Cardiac fibroblast (primary cell): ENCODE data around the gene HDAC10.

ENCODE experiments used
- DNase-seq, 2 donors: peaks; one replicate each; pipeline versions ENCODE4 v3.0.0 to v3.0.0-alpha.2; 2010; ENCODE audit warnings: low read depth in 2 of 2
- H3K4me3 ChIP-seq, 2 donors: replicated peaks in 1 of 2; 1 replicate in 1 of 2; 2 replicates in 1 of 2; pipeline ENCODE4 v1.5.1; 2011; ENCODE audit warnings: low read depth in 2 of 2, low read length in 2 of 2, mild to moderate bottlenecking in 2 of 2, moderate library complexity in 1 of 2
- TF ChIP-seq, protein P1 (sequence below): IDR thresholded peaks from one replicate; pipeline ENCODE4 v1.5.1; 2011; ENCODE audit warnings: low read depth, mild to moderate bottlenecking, low read length, inconsistent platforms

HDAC10 gene

DNA sequence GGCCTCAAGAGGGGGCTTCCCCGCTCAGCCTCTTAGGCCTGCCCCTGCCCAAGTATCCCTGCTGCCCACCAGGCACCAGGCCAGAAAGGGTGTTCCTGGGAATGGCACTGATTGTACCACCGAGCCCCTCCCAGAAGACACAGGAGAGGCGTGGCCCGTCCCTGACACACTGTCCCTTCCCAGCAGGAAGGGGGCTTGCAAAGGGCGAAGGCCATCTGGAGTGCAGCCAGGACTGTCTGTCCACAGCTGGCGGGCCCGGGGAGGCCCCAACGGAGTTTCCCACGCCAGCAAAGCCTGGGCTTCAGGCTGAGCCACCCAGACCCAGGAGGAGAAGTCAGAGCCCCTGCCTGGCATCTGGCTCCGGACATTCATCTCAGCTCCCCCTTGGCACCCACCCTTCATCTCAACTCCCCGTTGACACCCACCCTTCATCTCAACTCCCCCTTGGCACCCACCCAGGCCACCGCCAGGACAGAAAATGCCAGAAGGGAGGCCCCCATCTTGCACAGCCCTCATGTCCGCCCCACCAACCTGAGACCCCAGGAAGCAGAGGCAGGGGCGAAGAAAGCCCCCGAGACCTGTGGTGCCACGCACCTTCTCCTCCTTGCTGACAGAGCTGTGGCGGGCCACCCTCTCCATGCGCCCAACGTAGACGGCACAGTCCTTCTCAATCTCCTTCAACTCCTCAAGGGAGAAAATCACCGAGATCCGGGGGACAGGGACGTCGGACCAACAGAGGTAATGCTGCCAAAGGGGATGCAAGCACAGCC lies 25.7 kb downstream of the HDAC10 start:
- TF ChIP-seq, protein P1, sequence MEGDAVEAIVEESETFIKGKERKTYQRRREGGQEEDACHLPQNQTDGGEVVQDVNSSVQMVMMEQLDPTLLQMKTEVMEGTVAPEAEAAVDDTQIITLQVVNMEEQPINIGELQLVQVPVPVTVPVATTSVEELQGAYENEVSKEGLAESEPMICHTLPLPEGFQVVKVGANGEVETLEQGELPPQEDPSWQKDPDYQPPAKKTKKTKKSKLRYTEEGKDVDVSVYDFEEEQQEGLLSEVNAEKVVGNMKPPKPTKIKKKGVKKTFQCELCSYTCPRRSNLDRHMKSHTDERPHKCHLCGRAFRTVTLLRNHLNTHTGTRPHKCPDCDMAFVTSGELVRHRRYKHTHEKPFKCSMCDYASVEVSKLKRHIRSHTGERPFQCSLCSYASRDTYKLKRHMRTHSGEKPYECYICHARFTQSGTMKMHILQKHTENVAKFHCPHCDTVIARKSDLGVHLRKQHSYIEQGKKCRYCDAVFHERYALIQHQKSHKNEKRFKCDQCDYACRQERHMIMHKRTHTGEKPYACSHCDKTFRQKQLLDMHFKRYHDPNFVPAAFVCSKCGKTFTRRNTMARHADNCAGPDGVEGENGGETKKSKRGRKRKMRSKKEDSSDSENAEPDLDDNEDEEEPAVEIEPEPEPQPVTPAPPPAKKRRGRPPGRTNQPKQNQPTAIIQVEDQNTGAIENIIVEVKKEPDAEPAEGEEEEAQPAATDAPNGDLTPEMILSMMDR, result no peak
- H3K4me3 ChIP-seq, result no peak overlapping the region
- no peak for DNase-seq

DNA sequence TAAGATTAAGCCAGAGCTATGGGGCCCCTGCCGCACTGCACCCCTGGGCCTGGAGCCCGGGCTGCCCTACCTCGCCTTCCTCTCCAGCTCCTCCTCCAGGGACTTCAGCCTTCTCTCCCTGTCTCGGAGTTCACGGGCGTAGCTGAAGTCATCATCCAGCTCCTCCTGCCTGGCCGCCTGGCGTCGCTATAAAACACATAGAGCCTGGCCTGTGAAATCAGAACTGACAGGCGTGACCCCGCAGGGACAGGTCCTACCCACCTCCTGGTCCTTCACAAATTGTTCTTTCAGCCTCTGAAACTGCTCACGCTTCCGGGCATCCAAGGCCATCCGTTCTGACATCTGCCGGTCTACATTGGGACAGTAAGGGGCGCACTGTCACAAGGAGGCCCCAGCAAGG lies 27.0 kb downstream of the HDAC10 start:
- H3K4me3 ChIP-seq, result no peak overlapping the region
- TF ChIP-seq, protein P1, result no peak
- DNase-seq, result no peak

DNA sequence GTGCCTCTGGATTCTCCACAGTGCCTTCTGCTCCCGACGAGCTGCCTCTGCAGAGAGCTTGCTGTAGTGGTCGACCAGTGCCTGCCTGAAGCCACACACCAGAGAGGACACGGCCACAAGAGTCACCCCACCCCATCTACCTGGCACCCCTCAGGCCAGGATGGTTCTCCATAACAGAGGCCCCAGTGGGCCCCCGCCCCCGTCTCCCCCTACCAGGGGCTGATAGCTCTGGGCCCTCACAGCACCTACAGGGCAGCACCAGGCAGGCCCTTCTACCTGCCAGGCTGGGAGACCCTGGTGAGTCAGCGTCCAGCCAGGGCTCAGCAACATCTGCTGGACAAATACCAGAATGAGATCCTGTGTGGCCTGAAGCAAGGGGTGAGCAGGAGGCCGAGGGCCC lies 28.6 kb downstream of the HDAC10 start:
- H3K4me3 ChIP-seq, result no peak overlapping the region
- DNase-seq, result no peak
- TF ChIP-seq, protein P1, result no peak

DNA sequence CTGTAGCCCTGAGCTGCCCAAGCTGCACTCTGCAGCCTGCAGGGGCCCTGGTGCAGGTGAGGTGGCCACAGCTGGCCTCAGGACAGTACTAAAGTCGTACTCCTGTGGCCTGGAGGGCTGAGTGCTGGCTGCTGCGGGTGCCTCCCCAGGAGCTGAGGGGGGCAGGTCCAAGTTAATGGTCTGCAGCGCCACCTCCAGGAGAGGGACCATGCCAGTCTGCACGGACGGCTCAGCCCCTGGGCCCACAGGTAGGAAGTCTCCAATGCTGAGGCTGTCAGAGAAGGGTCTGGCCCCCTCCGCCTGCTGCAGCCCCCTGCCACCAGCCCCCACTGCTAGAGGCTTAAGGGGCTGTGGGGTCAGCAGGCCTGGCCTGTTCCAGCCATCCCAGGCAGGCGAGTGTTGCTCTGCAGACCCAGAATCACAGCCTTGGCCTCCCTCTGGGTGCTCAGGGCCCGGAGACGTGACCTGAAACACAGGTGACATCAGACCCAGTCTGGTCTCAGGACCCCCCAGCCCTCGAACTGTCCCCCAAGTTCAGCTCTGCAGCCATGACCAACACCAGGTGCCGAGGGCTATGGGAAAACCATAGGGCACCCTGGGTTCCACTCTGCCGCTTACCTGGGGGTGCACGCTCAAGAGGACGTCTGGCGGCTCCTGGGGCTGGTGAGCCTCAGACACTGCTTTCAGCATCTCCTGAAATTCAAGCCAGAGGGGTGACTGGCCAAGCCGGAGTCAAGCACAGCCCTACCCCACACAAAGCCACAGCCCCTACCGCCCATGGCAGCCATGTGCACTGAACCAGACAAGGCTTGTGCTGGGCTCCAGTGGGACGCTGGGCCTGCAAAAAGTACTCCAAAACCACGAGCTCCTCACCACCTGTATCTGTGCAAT lies 29.4 kb downstream of the HDAC10 start:
- no peak for DNase-seq
- TF ChIP-seq, protein P1, result no peak
- no peak overlapping the region for H3K4me3 ChIP-seq

DNA sequence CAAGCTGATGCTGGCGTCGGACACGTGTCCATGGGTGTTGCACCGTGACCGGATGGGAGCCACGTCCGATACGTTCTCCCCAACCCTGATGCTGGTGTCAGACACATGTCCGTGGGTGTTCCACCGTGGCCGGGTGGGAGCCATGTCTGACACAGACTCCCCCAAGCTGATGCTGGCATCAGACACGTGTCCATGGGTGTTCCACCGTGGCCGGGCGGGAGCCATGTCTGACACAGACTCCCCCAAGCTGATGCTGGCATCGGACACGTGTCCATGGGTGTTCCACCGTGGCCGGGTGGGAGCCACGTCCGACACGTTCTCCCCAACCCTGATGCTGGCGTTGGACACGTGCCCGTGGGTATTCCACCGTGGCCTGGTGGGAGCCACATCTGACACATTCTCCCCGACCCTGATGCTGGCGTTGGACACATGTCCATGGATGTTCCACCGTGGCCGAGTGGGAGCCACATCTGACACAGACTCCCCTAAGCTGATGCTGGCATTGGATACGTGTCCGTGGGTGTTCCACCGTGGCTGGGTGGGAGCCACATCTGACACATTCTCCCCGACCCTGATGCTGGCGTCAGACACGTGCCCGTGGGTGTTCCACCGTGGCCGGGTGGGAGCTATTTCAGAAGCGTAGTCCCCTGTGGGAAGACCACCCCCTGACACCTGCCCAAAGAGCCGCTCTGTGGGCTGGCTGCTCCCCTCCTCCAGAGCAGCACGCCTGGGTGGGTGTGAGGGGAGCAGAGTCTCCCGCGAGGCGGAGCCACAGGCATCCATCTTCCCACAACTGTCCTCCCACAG lies 30.3 kb downstream of the HDAC10 start:
- DNase-seq, result no peak
- H3K4me3 ChIP-seq, result no peak overlapping the region
- TF ChIP-seq, protein P1, result no peak

DNA sequence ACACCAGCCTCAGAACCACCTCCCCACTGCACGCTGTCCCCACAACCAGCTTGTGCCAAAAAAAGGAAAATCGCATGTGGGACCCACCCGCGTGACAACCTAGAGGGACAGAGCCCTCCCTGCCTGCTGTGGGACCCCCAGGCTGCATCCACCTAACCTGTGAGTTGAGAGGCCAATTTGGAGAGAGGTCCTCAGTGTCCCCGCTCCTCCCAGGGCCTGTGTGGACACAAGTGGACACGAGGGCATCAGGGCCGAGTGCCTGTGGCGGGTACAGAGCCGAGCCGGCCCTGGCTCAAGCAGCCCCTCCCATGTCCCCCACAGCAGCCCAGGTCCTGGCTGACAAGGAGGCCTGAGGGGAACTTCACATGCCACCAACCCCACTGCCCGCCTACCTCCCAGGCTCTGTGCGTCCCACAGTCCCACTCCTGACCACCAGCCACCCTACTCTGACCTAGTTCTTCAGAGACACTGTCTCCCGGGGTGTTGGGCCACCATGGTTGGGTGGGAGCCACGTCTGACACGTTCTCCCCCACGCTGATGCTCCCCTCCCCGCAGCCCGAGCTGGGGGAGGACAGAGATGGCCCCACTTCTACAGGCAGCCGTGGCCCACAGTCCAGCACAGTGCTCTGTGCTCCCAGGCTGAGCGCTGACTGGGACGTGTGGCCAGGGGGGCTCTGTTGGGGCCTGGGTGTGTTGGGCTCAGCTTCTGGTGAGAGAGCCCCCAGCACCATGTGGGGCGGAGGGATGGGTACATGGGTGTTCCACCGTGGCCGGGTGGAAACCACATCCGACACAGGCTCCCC lies 31.1 kb downstream of the HDAC10 start:
- no peak for DNase-seq
- TF ChIP-seq, protein P1, result no peak
- H3K4me3 ChIP-seq, result no peak overlapping the region
